Ovary (tissue), 9 donors: ENCODE data around the gene SKIL. TPM values are rescaled to one million over a fixed set of nuclear protein-coding genes. Genes with fewer than 3 reads are reported as not detected.

ENCODE experiments used
- DNase-seq, 5 donors: peaks; one replicate each; pipeline ENCODE4 v3.0.0-alpha.2; 2019 to 2020
- H3K27ac ChIP-seq, 2 donors: fragments of 200-600 bp; one replicate each; pipeline versions ENCODE4 v1.5.1 to v1.8.0; 2019 to 2022
- H3K27me3 ChIP-seq: fragments of 200-600 bp; one replicate; pipeline ENCODE4 v1.8.0; 2022
- H3K36me3 ChIP-seq: fragments of 200-600 bp; sonication (generic); one replicate; pipeline ENCODE4 v1.5.1; 2019
- H3K4me1 ChIP-seq: one replicate; pipeline ENCODE4 v1.8.1; 2013; ENCODE audit warnings: mild to moderate bottlenecking, moderate library complexity; ENCODE audit not compliant: insufficient read depth
- H3K4me3 ChIP-seq: fragments of 200-600 bp; sonication (generic); one replicate; pipeline ENCODE4 v1.5.1; 2017
- H3K9me3 ChIP-seq, 2 donors: fragments of 200-600 bp in 1 of 2; sonication (generic) in 1 of 2; one replicate each; pipeline versions ENCODE4 v1.5.1 to v1.8.1; 2013 to 2019; ENCODE audit warnings: mild to moderate bottlenecking in 1 of 2, moderate library complexity in 1 of 2
- CTCF ChIP-seq, 3 donors: fragments of 450-650 bp in 2 of 3; fragments of 200-600 bp in 1 of 3; IDR thresholded peaks; one replicate each; pipeline versions ENCODE4 v1.5.1 to v1.8.0; 2016 to 2022; ENCODE audit warnings: antibody characterized with exemption in 3 of 3, mild to moderate bottlenecking in 1 of 3
- EP300 ChIP-seq: sonication (generic); formaldehyde crosslinking; IDR thresholded peaks from one replicate; pipeline ENCODE4 v1.6.1; 2017; ENCODE audit warnings: antibody characterized with exemption
- POLR2A ChIP-seq: fragments of 450-650 bp; IDR thresholded peaks from one replicate; pipeline ENCODE4 v1.6.1; 2017; ENCODE audit warnings: antibody characterized with exemption, mild to moderate bottlenecking, moderate library complexity
- WGBS, 3 donors: extraction: QIAGEN DNeasy Blood & Tissue Kit in 1 of 3; methylation state at CpG; one replicate each; pipeline versions ENCODE4 v1.1.5 to v1.1.7; 2013 to 2017; 5-methylcytosine and 5-hydroxymethylcytosine counted together
- intact Hi-C, 4 donors: fragments of 100-400 bp; cut with DNase I; formaldehyde crosslinking; loops; one replicate each; pipeline versions ENCODE4 v1.11.0 to v1.15.1; 2022 to 2023
- polyA plus RNA-seq, 2 donors: library from polyadenylated mRNA; stranded (reverse); fragments of 200-250 nt in 1 of 2; fragments of 350-450 nt in 1 of 2; fragmentation: Illumina TruSeq in 1 of 2; extraction: RNeasy Lipid Tissue Mini Kit (QIAGEN cat#74804) in 1 of 2; gene quantifications; one replicate each; pipeline ENCODE4 v1.2.3, GENCODE V29; 2013 to 2014
- total RNA-seq, 7 donors: library from RNA; depleted of rRNA in 2 of 7; stranded (reverse); fragments of >200 nt in 2 of 7; fragmentation: NEBNext Ultra II Directional in 3 of 7; extraction: Animal tissue kit (Norgen Biotek cat#: 25700) in 3 of 7; gene quantifications; one replicate each; pipeline versions ENCODE4 v1.1.0 to v1.2.4, GENCODE V29; 2016 to 2023
- donor health status: DM: no; HTN: no; CAD: no; lungs with moderate emphysema.
- donor health status: DM: no; HTN: no; CAD: no.
- donor health status: Bipolar disorder and iron deficiency.
- donor health status: DM: yes; HTN: yes; CAD: no.
- donor health status: DM: no; HTN: no; CAD: no.
- donor health status: DM: yes; HTN: yes; CAD: no.

Gene SKIL
- total and polyA plus RNA-seq, 9 donors, result 8.2 to 57.8 (median 47.4) TPM

- Histone ChIP-seq H3K36me3 (no peaks in the 10 kb centered on the region), H3K27ac (no peak overlapping the region), H3K4me3 (no peak overlapping the region), H3K9me3 (no peaks in the 10 kb centered on the region), H3K4me1 (peaks cover 7% of the 10 kb centered on the region), H3K27me3 (no peaks in the 10 kb centered on the region)
- TF ChIP-seq EP300 (no peak), POLR2A (no peak), CTCF (IDR thresholded peaks at IDR 0.05) (no peak)
- intact Hi-C loops, result no loop called here
- 97 to 98% (median 98%) methylated on average over 3 of the region's 3 CpGs for WGBS, 3 donors
- DNase-seq, result no peak
Measured at GRCh38 chr3:170431054-170431453, 73.5 kb downstream of the SKIL start.

GRCh38 chr3:170432416-170432815 lies 74.9 kb downstream of the SKIL start:
- 95 to 97% (median 97%) methylated on average over 14 of the region's 14 CpGs for whole genome bisulfite sequencing, 3 donors
- intact Hi-C loops, result no loop called here
- DNase-seq, result no peak
- Histone ChIP-seq H3K4me1 (peaks cover 7% of the 10 kb centered on the region), H3K36me3 (no peaks in the 10 kb centered on the region), H3K27me3 (no peaks in the 10 kb centered on the region), H3K9me3 (no peaks in the 10 kb centered on the region), H3K27ac (no peak overlapping the region), H3K4me3 (no peak overlapping the region)
- TF ChIP-seq CTCF (IDR thresholded peaks at IDR 0.05) (no peak), POLR2A (no peak), EP300 (no peak)

GRCh38 chr3:170436697-170437096 lies 79.2 kb downstream of the SKIL start:
- no peak overlapping the region for H3K27ac ChIP-seq
- WGBS, 3 donors, result 95 to 98% (median 95%) methylated on average over 2 of the region's 2 CpGs

GRCh38 chr3:170437176-170437575 lies 79.7 kb downstream of the SKIL start:
- Histone ChIP-seq H3K36me3 (no peaks in the 10 kb centered on the region), H3K9me3 (no peaks in the 10 kb centered on the region), H3K27ac (no peak overlapping the region), H3K4me1 (no peaks in the 10 kb centered on the region), H3K27me3 (no peaks in the 10 kb centered on the region), H3K4me3 (no peak overlapping the region)
- TF ChIP-seq CTCF (IDR thresholded peaks at IDR 0.05) (no peak), EP300 (no peak), POLR2A (no peak)
- whole genome bisulfite sequencing, 3 donors, result 83 to 91% (median 89%) methylated on average over 4 of the region's 4 CpGs
- DNase-seq, result no peak
- intact Hi-C loops, result no loop called here

More at GRCh38 chr3:170436697-170437096, 79.2 kb downstream of the SKIL start:
- Histone ChIP-seq H3K4me3 (no peak overlapping the region), H3K36me3 (no peaks in the 10 kb centered on the region), H3K9me3 (no peaks in the 10 kb centered on the region), H3K4me1 (no peaks in the 10 kb centered on the region), H3K27me3 (no peaks in the 10 kb centered on the region)
- intact Hi-C loops, result no loop called here
- TF ChIP-seq EP300 (no peak), POLR2A (no peak), CTCF (IDR thresholded peaks at IDR 0.05) (no peak)
- no peak for DNase-seq
